EL (cell line): Measurements from ENCODE around the gene INAFM2.

Source experiments
- DNase-seq: peaks from one replicate; pipeline ENCODE4 v3.0.0-alpha.2; 2016

Gene INAFM2

DNA sequence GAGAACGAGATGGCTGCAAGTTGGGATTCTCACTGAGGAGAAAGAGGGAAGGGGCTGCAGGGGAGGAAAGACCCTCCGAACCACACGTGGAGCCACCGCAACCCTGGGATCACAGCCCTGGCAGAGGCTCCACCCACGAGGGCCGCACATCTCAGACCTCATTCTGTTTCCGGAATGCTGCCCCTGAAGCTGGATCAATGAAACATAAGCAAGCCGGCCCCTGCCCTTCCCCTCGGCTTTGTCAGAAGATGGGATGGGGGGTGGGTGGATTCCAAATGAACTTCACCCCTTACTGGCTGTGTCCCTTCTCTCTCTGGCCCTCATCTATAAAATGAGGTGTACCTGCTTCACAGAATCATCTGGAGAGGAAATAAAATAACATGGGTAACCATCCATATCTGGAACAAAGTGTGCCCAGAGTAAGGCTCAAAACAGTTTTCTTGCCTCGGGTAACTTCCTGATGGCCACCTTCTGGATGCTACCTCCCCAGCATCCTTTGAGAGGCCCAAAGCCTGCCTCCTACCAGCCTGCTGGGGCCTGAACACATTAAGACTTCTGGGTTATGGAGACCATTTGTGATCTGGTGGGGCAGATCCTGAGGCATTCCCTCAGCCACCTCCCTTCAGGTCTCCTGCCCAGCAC, 21.9 kb downstream of the INAFM2 start:
- no peak for DNase-seq

DNA sequence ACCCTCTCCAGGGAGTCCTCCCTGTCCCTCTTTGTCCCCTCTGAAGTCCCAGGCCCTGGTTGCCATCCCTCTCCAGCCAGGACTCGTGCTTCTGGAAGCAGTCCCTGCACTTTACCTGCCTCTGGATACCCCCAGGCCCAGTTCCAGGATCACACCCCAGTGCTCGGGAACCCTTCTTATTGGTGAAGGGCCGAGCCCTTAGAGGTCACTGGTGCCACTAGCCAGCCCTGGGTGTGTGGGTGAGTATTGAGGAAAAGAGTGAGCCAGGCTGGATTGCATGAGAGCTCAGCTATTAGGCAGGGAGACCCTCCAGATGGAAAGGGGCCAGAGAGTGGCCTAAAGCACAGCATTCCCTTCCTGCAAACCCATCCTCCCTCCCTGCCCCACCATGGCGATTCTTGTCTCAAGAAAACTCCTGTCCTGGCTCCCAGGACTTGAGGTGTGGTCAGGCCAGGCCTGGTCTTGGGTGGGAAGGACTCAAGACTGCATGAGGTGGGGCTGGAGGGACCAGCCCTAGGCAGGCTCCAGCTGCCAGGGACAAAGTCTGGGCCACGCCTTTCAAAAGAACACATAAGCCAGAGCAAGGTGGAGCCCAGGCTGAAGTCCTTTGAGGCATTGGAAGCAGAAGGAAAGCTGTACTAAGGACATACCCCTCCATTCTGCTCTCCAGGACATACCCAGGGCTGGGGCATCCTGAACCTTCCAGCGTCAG, 22.5 kb downstream of the INAFM2 start:
- DNase-seq: no peak

DNA sequence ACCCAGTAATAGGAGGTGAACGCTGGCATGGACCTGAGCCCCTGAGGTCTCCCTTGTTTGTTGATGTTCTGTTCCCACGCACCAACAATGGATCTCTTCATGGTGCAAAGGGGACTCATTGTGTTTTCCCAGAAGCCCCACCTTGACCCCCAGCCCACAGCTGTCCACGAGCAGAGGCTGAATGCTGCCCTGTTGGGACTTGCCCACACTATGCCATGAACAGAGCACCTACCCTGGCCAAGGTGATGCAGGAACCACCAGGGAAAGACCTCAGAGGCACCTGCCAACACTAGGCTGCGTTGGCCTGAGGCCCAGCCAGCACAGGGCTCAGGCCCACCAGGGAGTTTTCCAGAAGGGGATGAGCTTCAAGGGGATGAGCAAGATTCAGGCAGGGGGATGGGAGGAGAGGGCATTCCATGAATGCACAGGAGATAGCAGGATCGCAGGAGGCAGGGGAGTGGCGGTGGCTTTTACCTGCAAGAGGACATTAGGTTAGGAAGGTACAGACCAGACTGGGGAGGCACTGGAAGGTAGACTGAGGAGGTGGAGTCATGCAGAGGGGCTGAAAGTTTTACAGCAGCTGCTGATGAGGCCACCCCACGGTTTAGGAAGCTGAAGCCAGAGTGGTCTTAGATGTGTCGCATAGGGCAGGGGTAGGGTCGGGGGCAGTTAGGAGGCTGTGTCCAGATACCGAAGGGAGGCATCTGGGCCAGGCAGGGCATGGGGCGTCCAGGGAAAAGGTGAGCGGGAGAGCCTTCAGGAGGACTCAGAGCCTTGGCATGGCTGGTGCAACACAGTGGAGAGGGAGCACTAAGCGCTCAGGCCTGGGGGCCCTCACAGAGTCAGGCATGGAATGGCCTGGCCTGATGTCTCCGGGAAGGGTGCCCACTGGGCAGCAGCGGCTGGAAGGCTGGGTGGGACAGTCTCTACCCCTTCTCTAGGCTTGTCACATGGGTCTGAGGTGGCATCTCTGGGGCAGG, 23.4 kb downstream of the INAFM2 start:
- no peak for DNase-seq

DNA sequence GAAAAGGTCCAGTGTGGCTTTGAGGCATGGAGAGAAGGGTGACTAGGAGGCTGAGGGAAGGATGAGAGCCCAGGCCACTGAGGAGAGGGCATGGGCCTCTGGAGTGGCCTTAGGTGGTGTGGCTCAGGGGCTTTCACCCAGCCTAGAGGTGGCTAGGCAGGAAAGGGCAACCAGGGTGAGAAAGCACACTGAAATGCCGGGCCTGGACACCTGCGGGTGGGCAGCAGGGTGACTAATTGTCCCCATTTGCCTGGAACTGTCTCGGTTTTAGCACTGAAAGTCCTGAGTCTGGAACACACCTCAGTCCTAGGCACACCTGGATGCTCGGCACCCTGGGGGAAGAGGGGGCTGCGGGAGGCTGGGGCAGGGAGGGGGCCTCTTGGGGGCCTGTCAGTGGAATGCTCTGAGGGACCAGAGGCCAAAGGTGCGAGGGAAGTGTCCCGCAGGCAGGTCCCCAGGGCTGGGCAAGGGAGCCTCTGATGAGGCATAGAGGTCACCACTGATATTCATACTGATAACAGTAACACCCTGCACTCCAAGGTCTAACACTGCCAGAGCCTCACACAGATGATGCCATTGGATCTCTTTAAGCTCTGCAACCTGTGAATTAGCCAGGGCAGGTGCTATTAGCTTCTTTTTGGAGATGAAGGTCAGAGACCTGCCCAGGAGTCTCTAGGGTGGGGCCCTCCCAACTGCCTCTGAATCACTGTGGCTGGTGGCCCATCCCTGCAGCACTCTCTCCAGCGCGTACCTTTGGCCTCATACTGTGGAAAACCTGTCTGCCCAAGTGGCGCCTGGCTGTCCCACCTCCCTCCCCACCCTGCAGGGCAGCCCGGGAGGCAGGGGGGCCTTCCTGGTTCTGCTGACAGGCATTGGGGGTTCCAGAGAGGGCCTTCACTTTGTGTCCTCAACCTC, 24.3 kb downstream of the INAFM2 start:
- DNase-seq: no peak

DNA sequence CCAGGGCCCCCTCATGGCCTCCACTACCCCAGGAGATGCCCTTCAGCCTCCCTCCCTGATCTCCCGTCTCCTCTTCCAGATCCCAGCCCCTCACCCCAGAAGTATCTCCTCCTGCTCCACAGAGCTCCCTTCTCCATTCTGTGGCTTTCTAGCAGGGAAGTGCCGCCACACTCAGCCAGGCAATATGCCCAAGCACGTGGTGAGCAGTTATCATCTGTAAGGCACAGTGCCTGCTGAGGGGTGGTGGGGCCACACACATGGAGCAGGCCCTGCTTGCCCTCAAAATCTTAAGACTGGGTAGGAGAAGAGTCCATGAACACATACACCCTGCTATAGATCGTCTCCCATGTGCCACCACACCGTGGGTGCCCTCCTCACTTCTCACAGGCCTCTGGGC, 25.0 kb downstream of the INAFM2 start:
- DNase-seq: no peak

DNA sequence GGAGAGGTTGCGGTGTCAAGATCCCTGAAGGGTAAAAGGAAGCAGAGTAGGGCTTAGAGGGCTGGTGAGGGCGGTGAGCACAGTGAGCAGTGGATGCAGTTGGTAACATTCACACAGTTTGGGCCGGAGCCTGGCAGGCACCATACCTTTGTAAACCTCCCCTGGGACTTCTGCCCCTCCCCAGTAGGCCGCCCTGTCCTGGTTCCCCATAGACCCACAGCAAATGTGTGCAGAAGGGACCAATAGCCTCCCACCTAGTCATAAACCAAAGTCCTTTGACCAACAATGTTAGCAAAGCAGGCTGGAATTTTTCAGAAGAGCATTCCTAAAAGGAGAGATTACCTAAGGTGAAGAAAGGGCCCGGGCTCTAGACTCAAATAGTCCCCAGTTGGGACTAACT, 25.7 kb downstream of the INAFM2 start:
- DNase-seq: no peak

DNA sequence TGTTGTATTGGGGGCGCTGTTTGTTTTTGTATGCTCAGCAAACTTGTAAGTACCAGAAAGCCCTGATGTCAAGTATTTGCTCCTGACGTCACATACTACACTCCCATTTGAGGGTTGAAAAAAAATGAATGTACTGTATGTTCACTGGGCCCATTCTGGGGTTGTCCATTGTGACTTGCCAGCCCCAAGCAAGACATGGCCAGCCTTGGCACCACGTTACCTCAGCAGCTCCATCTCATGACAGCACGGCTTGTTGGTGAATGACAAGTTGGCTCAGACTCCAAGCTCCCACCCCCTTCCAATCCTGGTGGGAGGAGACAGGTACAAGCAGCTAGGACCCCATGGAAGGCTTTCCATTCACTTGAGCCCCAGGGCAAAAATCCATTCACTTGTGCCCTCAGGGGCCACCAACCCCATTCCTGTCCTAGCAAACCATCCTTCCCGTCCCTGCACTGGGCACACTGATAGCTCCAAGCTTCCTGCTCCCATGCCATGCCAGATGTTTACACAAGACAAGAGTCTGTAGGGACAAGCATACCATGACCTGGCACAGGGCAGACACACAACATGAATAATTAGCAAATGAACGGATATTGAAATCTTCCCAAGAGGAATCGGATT, 28.9 kb downstream of the INAFM2 start:
- DNase-seq: no peak

DNA sequence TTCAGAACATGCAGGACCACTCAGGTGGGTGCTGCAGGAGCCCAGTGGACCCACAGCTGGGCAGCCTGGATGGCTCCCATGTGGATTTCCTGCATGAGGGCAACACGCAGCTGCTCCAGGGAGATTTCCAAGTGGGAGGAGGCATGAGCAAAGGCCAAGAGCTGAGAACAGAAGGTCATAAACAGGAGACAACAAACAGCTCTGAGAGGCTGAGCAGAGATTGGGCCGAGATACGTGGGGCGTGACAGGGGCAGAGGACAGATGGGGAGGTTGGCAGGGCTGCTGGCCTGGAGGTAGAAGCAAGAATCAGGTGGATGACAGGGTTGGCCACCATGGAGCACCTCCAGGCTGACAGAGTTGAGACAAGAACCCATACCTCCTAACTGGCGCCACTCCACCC, 30.2 kb downstream of the INAFM2 start:
- no peak for DNase-seq

DNA sequence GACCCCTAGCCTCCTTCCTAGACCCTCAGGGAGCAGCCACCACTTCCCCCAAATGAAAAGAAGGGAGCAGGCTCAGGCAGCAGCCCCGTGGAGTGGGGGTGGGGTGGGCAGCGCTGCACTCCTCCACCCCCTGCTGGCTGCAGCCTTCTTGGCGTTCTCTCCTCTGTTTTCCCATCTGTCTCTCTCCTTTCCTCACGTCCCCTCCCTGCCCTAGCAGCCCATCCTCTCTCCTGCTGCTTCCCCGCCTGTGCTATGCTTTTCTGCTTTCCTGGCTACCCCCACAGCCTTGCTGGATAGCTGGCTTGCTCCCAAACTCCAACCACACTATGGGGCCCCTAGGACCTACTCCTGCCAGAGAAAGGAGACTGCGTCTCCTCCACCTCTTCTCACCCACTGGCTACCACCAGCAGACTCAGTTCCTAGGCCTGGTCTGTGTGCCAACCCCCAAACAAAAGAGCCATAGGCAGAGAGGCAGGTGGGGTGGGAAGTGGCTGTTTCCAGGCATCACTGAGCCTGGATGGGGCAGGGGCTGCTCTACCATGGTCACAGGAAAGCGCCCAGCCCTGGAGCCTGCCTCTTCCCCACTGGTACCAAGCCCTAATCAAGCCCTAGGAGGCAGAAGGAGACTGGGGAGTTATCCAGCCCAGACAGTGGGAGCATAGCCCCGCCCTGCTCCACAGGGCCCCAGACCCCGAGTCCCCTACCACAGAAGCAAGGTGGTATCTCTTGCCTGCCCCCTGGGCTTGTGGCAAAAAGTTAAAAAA, 31.1 kb downstream of the INAFM2 start:
- peak; percentile 43 for DNase-seq

DNA sequence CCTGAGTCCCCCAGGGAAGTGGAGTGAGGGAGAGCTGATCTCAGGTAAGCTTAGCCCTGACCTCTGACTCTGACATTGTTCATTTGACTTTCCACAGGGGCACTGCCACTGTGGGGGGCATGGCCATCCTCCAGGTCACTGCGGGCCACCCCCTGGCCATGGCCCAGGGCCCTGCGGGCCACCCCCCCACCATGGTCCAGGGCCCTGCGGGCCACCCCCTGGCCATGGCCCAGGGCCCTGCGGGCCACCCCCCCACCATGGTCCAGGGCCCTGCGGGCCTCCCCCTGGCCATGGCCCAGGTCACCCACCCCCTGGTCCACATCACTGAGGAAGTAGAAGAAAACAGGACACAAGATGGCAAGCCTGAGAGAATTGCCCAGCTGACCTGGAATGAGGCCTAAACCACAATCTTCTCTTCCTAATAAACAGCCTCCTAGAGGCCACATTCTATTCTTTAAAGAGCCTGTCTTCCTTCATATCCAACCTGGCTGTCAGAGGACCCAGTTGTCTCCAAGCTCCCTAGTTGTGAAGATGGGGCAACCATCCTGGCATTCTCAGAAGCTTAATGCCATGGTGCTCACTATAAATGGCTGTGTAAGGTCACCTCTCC, 32.6 kb downstream of the INAFM2 start:
- no peak for DNase-seq

DNA sequence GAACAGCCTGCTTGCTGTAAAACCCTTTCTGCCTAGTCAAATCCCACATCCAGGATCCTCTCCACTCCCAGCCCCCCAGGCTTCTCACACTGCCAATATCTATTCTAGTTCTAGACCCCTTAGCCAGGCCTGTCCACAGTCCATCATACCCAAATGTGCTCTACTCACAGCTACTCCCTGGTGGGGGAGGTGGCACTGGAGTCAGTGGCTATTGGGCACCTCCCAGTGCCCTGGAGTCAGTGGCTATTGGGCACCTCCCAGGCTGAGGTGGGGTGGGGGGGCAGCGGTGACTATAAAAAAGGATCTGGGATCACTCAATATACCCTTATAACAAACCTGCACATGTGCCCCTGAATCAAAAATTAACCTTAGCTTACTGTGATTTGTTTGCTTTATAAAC, 33.8 kb downstream of the INAFM2 start:
- no peak for DNase-seq

DNA sequence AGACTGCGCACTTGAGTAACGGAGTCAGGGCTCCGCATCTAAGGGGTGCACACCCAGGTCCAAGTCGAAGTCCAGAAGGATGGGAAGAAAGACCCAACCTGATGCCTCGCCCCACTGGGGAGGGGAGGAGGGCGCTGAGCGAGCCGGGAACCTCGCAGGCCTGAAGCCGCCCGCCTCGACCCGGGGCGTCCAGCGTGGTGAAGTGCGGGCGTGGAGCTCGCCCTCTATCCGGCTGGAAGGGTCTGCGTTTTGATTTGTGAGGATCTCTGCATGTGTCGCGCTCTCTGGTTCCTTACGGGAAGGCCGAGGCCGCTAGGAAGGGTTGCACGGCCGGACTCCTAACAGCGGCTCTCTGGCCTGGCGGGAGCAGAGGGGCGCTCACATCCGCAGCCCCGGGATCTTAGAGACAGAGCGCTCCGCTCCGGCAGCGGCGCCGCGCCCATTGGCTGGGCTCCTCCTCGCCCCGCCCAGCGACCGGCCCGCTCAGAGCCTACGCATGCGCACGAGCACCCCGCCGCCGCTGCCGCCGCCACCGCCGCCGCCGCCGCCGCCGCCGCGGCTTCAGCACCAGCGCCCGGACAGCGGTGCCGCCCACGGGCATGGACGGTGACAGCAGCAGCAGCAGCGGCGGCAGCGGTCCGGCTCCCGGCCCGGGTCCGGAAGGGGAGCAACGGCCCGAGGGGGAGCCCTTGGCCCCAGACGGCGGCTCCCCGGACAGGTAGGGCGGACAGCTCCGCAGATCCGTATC, 34.4 kb downstream of the INAFM2 start, which contains the start of gene DISP2:
TSS of gene DISP2 (plus strand) at position 497 of the 748 bp plus-strand sequence. CDS start at position 600, 103 bp downstream.
- DNase-seq: peak; percentile 86

DNA sequence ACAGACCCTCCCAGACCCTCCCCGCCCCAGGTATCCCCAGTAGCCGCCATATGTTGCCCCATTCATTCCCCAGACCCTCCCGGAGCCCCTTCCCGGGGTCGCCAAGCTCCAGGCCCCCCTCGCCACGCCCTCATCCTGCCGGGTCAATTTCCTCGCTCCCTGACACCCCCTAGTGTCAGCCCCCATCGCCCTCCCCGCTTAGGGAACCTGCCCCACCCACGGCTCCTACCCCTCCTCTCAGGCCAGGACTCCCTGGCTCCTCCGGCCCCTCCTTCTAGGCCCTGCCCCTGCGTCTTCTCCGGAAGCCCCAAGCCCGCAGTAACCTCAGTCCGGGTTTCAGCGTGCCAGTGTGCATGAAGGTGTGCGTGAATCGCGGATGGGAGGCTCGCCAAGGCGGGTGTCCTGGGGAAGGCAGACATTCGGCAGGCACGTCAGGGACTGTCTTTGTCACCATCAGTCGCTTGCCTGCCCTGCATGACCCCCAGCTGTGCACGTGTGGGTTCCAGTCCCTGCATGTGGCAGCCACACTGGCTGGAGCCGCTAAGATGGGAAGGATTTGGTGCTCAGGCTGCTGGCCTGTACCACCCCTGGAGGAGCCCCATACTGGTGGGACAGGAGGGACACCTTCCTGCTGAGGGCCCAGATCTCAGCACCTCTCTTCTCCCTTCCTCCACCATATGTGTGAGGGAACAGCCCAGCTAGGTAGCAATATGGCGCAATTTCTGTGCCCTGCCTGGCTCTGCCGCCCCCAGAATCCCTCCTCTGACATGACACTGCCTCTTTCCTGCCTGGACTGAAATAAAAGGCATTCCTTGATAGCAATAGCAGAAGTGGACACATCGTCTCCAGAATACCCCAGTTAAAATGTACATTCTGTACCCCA, 35.2 kb downstream of the INAFM2 start:
- DNase-seq: peak; percentile 31

DNA sequence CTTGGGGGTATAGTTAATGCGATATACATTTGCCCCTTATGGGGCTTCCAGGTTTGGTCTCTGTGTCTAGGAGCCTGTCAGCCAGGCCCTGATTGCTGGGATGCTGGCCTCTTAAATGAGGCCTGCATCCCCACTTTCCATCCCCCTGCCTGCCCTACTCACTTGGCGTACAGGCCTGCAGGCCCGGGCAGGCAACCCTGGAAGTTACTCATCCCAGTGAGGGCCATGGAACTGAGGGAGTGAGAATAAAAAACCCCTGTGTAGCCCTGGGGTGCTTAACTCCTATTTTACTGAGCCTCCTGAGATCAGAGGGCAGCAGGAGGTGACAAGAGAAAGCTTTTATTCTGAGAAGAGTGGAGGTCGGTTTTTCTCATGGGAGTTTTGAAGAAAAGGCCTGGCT, 36.5 kb downstream of the INAFM2 start:
- DNase-seq: no peak

DNA sequence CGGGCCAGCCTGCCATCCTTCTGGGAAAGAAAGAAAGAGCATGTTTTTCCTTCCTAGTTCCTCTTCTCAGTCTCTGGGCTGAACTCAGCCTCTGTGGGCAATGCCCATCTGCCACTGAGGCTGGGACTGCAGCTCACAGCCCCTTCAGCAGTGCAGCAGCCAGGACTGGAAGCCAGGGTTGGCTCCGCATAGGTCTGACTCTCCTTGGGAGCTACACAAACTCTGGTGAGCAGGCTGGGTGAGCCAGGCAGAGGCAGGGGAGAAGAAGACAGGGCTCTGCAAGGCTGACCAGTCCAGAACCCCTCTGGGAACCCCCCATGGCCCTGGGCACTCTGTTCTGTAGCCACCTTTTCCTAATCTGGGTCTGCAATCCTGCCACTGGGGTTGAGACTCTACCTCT, 38.1 kb downstream of the INAFM2 start:
- no peak for DNase-seq

DNA sequence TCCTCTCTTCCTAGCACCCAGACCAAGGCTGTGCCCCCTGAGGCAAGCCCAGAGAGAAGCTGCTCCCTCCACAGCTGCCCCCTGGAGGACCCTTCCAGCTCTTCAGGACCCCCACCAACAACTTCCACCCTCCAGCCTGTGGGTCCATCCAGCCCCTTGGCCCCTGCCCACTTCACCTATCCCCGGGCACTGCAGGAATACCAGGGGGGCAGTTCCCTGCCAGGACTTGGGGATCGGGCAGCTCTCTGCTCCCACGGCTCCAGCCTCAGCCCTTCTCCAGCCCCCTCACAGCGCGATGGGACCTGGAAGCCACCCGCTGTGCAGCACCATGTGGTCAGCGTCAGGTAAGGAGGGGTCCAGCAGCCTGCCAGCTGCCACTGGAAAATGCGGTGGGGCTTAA, 40.1 kb downstream of the INAFM2 start:
- no peak for DNase-seq

DNA sequence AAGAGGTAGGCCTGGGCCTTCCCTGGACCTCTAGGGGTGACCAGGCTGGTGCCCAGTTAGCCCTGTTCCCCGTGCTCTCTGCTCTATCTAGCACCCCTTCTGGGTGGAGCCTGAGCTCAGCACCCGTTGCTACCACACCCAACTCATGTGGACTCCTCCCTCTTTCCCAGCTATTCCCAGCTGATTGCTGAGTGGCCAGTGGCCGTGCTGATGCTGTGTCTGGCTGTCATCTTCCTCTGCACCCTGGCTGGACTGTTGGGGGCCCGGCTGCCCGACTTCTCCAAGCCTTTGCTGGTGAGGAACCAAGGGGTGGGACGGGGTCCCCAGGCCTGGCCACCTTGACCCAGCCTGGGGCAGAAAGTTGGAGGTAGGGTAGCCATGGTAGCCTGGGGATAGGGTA, 40.8 kb downstream of the INAFM2 start:
- no peak for DNase-seq

DNA sequence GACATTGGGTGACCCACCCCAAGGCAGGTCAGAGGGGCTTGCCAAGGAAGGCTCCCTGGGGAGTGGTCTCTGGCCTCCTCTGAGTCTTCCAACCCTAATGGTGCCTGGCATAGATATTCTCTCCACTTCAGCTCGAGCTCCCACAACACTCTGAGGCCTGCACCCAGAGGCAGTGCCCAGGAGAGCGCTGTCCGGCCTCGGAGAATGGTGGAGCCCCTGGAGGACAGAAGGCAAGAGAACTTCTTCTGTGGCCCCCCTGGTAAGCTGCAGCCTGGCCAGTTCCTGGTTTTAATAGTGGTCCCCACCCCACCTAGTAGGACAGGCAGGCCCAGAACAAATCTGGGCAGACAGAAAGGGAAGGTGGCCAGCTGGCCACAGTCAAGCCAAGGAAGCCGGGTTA, 41.5 kb downstream of the INAFM2 start:
- no peak for DNase-seq
